ENCODE measurements around the gene CYBC1.

Gene CYBC1

GRCh38 chr17:82446649-82447048, 3.9 kb downstream of the CYBC1 start:
- TF ChIP-seq GABPA (IDR thresholded peaks at IDR 0.05; ENCODE audit: low read depth) (no peak), CTCF (IDR thresholded peaks at IDR 0.05; ENCODE audit: insufficient read depth, low read length) (no peak), POLR2AphosphoS5 (IDR thresholded peaks at IDR 0.05; ENCODE audit: low read depth) (no peak), SPI1 (IDR thresholded peaks at IDR 0.05; ENCODE audit: borderline replicate concordance, low read depth) (no peak), REST (IDR thresholded peaks at IDR 0.05; ENCODE audit: insufficient replicate concordance, low read depth) (no peak)
- DNase-seq (ENCODE audit: low read depth in 1 of 2, low spot score in 1 of 2), result no peak
- Histone ChIP-seq H3K27me3 (ENCODE audit: insufficient read depth, poor library complexity, severe bottlenecking) (no peaks in the 10 kb centered on the region), H3K4me3 (replicated peaks; ENCODE audit: insufficient read depth, low read length) (no peak overlapping the region), H3K27ac (replicated peaks) (no peak overlapping the region)

- TF ChIP-seq SPI1 (IDR thresholded peaks at IDR 0.05; ENCODE audit: borderline replicate concordance, low read depth) (no peak), GABPA (IDR thresholded peaks at IDR 0.05; ENCODE audit: low read depth) (no peak), POLR2AphosphoS5 (IDR thresholded peaks at IDR 0.05; ENCODE audit: low read depth) (no peak), REST (IDR thresholded peaks at IDR 0.05; ENCODE audit: insufficient replicate concordance, low read depth) (no peak), CTCF (IDR thresholded peaks at IDR 0.05; ENCODE audit: insufficient read depth, low read length) (no peak)
- H3K27ac ChIP-seq (replicated peaks), result no peak overlapping the region
- H3K27me3 ChIP-seq (ENCODE audit: insufficient read depth, poor library complexity, severe bottlenecking), result no peaks in the 10 kb centered on the region
- no peak overlapping the region for H3K4me3 ChIP-seq (replicated peaks; ENCODE audit: insufficient read depth, low read length)
- DNase-seq (ENCODE audit: low read depth in 1 of 2, low spot score in 1 of 2), result no peak
Observed at GRCh38 chr17:82446124-82446523, 4.4 kb downstream of the CYBC1 start.

GRCh38 chr17:82445542-82445941, 5.0 kb downstream of the CYBC1 start:
- no peak for TF ChIP-seq CTCF (IDR thresholded peaks at IDR 0.05; ENCODE audit: insufficient read depth, low read length)
- no peak for TF ChIP-seq REST (IDR thresholded peaks at IDR 0.05; ENCODE audit: insufficient replicate concordance, low read depth)
- TF ChIP-seq SPI1 (IDR thresholded peaks at IDR 0.05; ENCODE audit: borderline replicate concordance, low read depth), result no peak
- TF ChIP-seq GABPA (IDR thresholded peaks at IDR 0.05; ENCODE audit: low read depth), result no peak
- TF ChIP-seq POLR2AphosphoS5 (IDR thresholded peaks at IDR 0.05; ENCODE audit: low read depth), result no peak
- Histone ChIP-seq H3K27ac (replicated peaks) (no peak overlapping the region), H3K27me3 (ENCODE audit: insufficient read depth, poor library complexity, severe bottlenecking) (no peaks in the 10 kb centered on the region), H3K4me3 (replicated peaks; ENCODE audit: insufficient read depth, low read length) (no peak overlapping the region)
- no peak for DNase-seq (ENCODE audit: low read depth in 1 of 2, low spot score in 1 of 2)

Measured in HL-60 (cell line).